ENCODE measurements around the gene FAM20C.

The FAM20C gene

DNA sequence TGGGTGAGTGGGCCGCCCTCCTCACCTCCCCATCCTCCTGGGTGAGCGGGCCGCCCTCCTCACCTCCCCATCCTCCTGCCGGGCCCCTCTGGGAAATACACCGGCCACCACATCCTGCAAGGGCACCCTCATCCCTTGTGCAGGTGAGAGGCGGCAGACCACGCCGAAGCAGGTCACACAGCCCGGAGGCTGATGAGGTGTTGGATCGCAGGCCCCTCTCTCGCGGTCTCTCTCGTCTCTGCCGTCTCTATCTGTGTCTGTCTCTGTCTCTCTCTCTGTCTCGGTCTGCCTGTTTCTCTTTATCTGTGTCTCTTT is 66.8 kb downstream of the FAM20C start:
- TF ChIP-seq, protein P1, sequence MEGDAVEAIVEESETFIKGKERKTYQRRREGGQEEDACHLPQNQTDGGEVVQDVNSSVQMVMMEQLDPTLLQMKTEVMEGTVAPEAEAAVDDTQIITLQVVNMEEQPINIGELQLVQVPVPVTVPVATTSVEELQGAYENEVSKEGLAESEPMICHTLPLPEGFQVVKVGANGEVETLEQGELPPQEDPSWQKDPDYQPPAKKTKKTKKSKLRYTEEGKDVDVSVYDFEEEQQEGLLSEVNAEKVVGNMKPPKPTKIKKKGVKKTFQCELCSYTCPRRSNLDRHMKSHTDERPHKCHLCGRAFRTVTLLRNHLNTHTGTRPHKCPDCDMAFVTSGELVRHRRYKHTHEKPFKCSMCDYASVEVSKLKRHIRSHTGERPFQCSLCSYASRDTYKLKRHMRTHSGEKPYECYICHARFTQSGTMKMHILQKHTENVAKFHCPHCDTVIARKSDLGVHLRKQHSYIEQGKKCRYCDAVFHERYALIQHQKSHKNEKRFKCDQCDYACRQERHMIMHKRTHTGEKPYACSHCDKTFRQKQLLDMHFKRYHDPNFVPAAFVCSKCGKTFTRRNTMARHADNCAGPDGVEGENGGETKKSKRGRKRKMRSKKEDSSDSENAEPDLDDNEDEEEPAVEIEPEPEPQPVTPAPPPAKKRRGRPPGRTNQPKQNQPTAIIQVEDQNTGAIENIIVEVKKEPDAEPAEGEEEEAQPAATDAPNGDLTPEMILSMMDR (IDR thresholded peaks at IDR 0.05; ENCODE audit: low read depth, low read length): no peak
- TF ChIP-seq EZH2phosphoT487 (IDR thresholded peaks at IDR 0.05; ENCODE audit: low read depth): no peak

DNA sequence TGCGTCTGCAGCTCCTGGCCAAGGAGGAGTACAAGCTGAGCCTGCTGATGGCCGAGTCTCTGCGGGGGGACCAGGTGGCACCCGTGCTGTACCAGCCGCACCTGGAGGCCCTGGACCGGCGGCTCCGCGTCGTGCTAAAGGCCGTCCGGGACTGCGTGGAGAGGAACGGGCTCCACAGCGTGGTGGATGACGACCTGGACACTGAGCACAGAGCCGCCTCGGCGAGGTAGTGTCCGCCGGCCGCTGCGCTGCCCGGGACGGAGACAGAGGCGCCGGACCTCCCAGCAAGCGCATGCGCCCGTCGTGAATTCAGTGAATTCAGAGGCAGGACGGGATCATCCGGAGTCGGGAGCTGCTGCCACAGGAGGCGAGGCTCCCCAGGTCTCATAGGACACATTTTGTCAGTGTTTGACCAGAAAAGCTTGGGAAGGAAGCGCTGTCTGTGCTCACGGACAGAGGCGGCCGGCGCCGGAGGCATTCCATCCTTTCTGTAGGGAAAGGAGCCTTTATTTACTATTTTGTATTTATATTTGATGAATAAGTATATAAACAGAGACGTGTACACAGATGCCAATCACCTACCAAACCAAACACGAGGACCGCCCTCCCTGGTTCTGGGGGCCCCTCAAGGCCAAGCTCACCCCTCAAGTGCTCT is 67.5 kb downstream of the FAM20C start:
- Histone ChIP-seq H3K4me1 (ENCODE audit: low read length) (0 out of 2 replicates have a peak, but pooled peaks cover 3% of the 10 kb centered on the region), H3K27me3 (ENCODE audit: low read depth, low read length) (no peaks in the 10 kb centered on the region), H3K4me3 (ENCODE audit: low read length) (no peak overlapping the region), H3K9ac (ENCODE audit: low read length) (no peak overlapping the region), H3K9me3 (ENCODE audit: insufficient read depth, low read length) (no peaks in the 10 kb centered on the region), H3K27ac (ENCODE audit: low read length) (no peak overlapping the region), H2AFZ (ENCODE audit: low read depth, low read length) (no peak overlapping the region), H3K4me2 (ENCODE audit: low read length) (no peak overlapping the region), H3K79me2 (ENCODE audit: low read length) (no peaks in the 10 kb centered on the region), H4K20me1 (ENCODE audit: insufficient read depth, low read length) (no peaks in the 10 kb centered on the region), H3K36me3 (replicated peaks; ENCODE audit: low read depth, low read length) (no peaks in the 10 kb centered on the region)
- TF ChIP-seq EZH2phosphoT487 (IDR thresholded peaks at IDR 0.05; ENCODE audit: low read depth): no peak
- TF ChIP-seq, protein P1 (IDR thresholded peaks at IDR 0.05; ENCODE audit: low read depth, low read length): no peak

More for the DNA sequence above, 66.8 kb downstream of the FAM20C start:
- no peak overlapping the region for H2AFZ ChIP-seq (ENCODE audit: low read depth, low read length)
- H3K36me3 ChIP-seq (replicated peaks; ENCODE audit: low read depth, low read length): no peaks in the 10 kb centered on the region
- 0 out of 2 replicates have a peak, but pooled peaks cover 2% of the 10 kb centered on the region for H3K4me1 ChIP-seq (ENCODE audit: low read length)
- no peak overlapping the region for H3K27ac ChIP-seq (ENCODE audit: low read length)
- no peaks in the 10 kb centered on the region for H4K20me1 ChIP-seq (ENCODE audit: insufficient read depth, low read length)
- no peak overlapping the region for H3K4me2 ChIP-seq (ENCODE audit: low read length)
- H3K9ac ChIP-seq (ENCODE audit: low read length): no peak overlapping the region
- H3K4me3 ChIP-seq (ENCODE audit: low read length): no peak overlapping the region
- H3K9me3 ChIP-seq (ENCODE audit: insufficient read depth, low read length): no peaks in the 10 kb centered on the region
- H3K27me3 ChIP-seq (ENCODE audit: low read depth, low read length): no peaks in the 10 kb centered on the region
- H3K79me2 ChIP-seq (ENCODE audit: low read length): no peaks in the 10 kb centered on the region

DNA sequence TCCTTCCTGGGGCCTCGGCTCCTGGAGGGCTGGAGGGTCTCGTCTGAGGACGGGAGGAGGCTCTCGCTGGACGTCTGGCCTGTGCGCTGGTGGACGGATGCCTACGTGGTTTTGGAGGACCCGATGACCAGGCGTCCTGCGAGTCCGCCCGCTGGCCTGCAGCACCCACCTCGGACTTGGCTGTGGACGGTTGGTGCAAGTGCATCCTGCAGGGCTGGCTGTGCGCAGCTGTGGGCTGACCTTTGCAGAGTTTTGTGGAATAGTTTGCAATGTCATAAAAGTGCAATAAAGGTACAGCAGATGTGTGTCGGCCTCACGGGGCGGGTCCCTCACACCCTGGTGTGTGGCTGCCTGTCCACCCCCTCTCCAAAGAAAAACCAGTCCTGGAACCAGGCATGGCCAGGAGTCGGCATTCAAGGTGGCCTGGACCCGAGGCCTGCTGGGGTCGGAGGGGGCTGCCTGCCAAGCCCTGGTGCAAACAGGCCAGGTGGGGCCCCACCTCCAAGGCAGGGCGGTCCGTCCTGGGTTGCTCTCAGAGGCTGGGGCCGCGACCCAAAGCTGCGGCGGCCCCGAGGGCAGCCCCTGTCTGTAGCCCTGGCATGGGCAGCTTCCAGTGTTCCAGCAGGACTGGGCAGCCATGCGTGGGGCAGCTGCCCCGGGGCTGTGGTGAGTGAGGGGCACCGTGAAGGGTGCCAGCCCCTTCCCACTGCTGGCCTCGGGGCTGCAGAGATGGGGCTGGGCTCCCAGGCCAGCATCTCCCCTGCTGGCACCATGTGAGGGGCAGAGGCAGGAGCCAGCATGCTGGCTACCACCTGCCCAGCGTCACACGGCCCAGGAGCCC is 68.3 kb downstream of the FAM20C start:
- no peaks in the 10 kb centered on the region for H3K27me3 ChIP-seq (ENCODE audit: low read depth, low read length)
- no peaks in the 10 kb centered on the region for H3K9me3 ChIP-seq (ENCODE audit: insufficient read depth, low read length)
- H3K79me2 ChIP-seq (ENCODE audit: low read length): no peaks in the 10 kb centered on the region
- no peak overlapping the region for H3K27ac ChIP-seq (ENCODE audit: low read length)
- 0 out of 2 replicates have a peak, but pooled peaks cover 3% of the 10 kb centered on the region for H3K4me1 ChIP-seq (ENCODE audit: low read length)
- no peak overlapping the region for H2AFZ ChIP-seq (ENCODE audit: low read depth, low read length)
- no peaks in the 10 kb centered on the region for H3K36me3 ChIP-seq (replicated peaks; ENCODE audit: low read depth, low read length)
- no peak overlapping the region for H3K4me3 ChIP-seq (ENCODE audit: low read length)
- no peak overlapping the region for H3K9ac ChIP-seq (ENCODE audit: low read length)
- H4K20me1 ChIP-seq (ENCODE audit: insufficient read depth, low read length): no peaks in the 10 kb centered on the region
- H3K4me2 ChIP-seq (ENCODE audit: low read length): no peak overlapping the region
- TF ChIP-seq EZH2phosphoT487 (IDR thresholded peaks at IDR 0.05; ENCODE audit: low read depth): no peak
- TF ChIP-seq, protein P1 (IDR thresholded peaks at IDR 0.05; ENCODE audit: low read depth, low read length): no peak
